Activated CD4-positive, CD25-positive, alpha-beta regulatory T cell treated with anti-CD3 and anti-CD28 coated beads, Interleukin-2, amount 50 U/mL, for 72 hours (primary cell): ENCODE data around the gene STMND1.
"Not testable (repeated sequence)": the region's sequence is repeated elsewhere in the genome, so short reads cannot be mapped to it uniquely, and the experiment has no call there.

ENCODE experiments used
- DNase-seq: peaks from one replicate; pipeline ENCODE4 v3.0.0; 2021

Gene STMND1

GRCh38 chr6:17101422-17102257 is at the start of gene STMND1:
Gene STMND1 (plus strand): TSS chr6:17102050. CDS start chr6:17102258, 208 bp downstream.
- DNase-seq, result no peak

GRCh38 chr6:17054647-17055046 is 47.2 kb upstream of the STMND1 start:
- DNase-seq, result no peak

DNA sequence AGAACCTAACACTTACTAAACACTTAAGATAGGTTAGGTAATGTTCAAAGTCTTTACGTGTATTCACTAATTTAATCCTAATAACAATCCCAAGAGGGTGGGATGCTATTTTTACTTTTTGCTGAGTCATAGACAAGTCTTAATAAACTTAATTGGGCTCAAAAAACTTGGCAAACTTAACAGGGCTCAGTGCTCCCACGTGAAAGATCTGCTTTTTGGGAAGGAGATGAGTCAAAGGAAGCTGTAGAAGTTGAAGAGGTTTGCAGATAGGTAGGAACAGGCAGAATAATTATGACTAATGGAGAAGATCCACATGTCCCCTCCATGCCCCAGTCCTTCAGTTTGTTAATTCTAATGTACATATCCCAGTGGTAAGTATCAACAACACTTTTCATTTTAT is 44.5 kb upstream of the STMND1 start:
- DNase-seq, result no peak

DNA sequence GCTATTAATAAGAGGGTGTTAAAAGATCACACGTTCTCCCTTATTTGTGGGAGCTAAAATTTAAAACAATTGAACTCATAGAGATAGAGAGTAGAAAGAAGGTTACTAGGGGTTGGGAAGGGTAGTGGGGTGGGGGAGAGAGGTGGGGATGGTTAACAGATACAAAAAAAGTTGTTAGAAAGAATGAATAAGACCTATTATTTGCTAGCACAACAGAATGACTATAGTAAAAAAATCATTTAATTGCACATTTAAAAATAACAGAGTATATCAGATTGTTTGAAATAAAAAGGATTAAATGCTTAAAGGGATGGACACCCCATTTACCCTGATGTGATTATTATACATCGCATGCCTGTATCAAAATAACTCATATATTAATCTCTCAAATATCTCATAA is 43.3 kb upstream of the STMND1 start:
- DNase-seq, result no peak

DNA sequence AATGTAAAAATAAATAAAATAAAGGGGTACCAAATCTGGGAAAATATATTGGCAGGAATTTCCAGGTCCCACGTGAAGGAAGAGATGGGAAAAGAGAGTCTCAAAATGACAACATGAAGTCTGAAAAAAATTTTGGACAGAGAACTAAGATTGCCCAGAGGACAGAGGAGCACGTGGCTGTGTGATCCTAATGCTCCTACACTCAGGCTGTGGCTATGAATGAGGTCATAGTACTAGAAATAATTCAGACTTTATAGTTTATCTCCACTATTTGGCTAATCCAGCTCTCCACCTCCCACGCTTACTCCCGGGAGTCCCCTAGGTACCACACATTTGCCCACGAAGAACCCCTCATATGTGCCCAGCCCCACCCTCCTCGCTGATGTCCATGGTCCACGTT is 42.8 kb upstream of the STMND1 start:
- no peak for DNase-seq

GRCh38 chr6:17059850-17060249 is 42.0 kb upstream of the STMND1 start:
- no peak for DNase-seq

DNA sequence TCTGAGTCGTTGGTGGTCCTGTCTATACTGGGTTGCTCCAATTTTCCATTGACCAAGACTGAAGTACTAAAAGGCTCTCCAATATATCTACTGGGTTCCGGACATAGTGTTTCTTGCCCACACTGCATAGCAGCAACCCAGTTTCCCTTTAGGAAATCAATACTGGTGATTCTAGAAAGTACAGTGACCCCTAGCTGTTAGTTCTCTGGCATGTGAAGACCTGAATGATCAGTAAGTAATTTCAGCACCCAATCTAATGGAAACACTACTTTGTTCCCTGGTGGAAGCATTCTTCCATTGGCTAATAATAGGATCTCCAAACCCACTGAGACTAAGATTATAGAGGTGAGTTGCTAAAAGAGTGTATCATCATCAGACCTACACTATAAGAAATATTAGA is 40.8 kb upstream of the STMND1 start:
- DNase-seq, result no peak

DNA sequence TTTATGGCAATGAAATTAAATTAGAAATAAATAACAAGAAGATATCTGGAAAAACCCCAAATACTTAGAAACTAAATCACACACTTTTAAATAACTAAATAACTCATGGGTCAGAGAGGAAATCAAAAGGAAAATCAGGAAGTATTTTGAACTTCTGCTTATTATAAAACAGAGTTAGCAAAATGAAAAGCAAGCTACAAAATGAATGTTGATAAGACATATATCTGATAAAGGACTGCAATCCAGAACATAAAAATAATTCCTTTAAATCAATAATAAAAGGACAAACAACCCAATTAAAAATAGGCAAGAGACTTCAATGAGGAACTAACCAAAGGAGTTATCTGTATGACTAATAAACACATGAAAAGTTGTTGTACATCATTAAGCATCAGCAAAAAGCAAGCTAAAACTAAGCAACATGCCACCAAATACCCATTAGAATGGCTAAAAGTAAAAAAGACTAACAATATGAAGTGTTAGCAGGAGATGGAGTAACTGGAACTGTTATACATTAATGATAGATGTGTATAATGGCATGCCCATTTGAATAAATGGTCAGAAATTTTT is 38.9 kb upstream of the STMND1 start:
- DNase-seq, result no peak

DNA sequence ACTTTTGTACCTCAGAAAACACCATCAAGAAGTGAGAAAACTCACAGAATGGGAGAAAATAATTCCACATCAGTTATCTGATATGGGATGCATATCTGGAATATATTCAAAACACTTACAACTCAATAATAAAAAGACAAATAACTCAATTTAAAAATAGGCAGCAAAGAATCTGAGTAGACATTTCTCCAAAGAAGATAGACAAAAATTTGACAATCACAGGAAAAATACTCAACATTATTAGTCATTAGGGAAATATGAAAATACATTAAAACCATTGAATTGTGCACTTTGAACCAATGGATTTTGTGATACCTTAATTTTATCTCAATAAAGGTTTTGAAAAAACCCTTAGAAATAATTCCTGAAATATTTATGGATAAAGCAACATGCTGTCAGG is 36.9 kb upstream of the STMND1 start:
- DNase-seq, result no peak

DNA sequence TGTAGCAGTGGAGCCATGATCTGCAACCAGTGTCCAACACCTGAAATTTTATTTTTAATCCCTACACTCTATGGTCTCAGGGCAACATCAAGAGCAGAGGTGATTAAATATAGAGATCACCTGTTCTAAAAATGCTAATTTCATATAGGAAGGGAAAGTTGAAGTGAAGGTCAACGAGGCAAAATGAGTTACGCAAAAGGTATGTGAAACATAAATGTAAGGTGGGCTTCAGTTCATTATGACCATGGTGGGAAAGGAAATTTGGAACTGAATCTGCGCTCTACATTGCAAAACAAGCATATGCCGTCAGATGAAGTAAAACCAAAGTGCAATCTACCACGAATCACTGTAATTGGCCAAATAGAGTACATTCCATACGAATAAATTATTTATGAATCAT is 35.2 kb upstream of the STMND1 start:
- no peak for DNase-seq

DNA sequence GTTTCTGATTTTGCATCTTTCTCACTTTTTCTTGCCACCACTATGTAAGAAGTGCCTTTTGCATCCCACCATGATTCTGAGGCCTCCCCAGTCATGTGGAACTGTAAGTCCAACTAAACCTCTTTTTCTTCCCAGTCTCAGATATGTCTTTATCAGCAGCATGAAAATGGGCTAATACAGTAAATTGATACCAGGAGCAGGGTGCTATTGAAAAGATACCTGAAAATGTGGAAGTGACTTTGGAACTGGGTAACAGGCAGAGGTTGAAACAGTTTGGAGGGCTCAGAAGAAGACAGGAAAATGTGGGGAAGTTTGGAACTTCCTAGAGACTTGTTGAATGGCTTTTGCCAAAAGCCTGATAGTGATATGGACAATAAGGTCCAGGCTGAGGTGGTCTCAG is 32.9 kb upstream of the STMND1 start:
- not testable (repeated sequence) for DNase-seq

DNA sequence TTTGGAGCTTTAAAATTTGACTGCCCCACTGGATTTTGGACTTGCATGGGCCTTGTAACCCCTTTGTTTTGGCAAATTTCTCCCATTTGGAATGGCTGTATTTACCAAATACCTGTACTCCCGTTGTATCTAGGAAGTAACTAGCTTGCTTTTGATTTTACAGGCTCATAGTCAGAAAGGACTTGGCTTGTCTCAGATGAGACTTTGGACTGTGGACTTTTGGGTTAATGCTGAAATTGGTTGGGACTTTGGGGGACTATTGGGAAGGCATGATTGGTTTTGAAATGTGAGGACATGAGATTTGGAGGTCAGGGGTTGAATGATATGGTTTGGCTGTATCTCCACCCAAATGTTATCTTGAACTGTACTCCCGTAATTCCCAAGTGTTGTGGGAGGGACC is 31.4 kb upstream of the STMND1 start:
- DNase-seq, result not testable (repeated sequence)

DNA sequence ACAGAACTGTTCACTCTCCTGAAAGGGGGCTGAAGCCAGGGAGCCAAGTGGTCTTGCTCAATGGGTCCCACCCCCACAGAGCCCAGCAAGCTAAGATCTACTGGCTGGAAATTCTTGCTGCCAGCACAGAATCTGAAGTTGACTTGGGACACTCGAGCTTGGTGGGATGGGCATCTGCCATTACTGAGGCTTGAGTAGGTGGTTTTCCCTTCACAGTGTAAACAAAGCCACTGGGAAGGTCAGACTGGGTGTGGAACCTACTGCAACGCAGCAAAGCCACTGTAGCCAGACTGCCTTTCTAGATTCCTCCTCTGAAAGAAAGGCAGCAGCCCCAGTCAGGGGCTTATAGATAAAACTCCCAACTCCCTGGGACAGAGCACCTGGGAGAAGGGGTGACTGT is 28.3 kb upstream of the STMND1 start:
- DNase-seq, result not testable (repeated sequence)

DNA sequence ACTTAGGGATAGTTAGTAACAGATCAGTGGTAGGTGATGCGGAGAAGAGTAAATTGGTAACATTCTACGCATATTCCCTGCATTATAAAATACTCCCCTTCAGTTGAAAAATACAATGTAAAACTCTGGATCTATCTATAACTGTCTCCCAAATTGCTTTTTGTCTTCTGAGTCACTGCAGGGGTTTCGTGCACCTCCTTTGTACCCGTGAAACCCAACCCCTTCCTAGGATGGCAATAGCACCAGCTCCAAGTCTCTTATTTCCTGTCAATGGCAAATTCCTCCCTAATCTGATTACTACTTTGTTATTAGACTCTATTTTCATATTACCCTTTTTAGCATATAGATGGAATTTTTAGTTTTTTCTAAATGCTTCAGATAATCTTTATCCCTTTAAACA is 20.6 kb upstream of the STMND1 start:
- no peak for DNase-seq

DNA sequence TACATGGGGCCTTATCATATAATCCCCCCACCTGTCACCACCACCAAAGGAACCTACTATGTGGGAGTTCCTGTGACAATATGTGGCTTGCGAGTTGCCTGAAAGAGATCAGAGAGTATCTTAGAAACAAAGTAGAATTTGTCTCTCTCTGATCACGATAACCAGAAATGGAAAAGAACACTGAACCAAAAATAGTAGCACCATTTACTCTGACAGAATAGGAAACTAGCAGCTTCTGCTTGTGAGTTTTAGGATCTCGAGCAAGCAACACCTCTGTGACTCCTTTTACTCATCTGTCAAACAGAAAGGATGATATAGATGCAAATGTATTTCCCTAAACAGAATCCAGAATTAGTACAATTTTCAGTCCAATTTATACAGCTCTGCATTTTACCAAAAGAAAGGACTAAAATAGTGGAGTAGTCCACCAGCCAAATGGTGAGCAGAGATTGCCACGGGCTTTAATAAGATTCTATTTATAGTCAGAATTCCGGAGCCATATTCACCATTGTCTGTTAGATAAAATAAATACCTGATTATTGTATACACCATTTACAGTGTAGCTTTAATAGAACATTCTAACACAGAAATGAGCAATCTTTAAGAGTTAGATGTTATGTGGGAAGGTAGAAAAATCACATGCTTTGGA is 19.9 kb upstream of the STMND1 start:
- no peak for DNase-seq

DNA sequence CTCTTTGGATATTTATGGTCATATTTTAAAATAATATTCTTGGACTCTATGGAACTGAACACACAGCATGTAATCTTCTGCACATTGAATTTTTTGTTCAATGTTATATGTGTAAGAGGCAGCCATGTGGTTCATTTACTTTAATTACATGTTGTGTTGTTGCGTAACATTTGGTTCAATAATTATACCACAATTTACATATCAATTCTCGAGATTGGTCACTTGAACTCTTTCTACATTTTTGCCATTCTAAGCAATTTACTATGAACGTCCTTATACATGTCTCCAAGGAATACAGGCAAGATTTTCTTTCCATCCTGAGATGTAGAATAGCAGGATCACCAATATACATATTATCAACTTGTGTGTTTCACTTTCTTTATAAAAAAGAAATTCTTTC is 18.5 kb upstream of the STMND1 start:
- DNase-seq, result no peak

GRCh38 chr6:17086469-17086868 is 15.4 kb upstream of the STMND1 start:
- no peak for DNase-seq

- no peak for DNase-seq
These were observed 13.7 kb upstream of the STMND1 start for GRCh38 chr6:17088091-17088611.

DNA sequence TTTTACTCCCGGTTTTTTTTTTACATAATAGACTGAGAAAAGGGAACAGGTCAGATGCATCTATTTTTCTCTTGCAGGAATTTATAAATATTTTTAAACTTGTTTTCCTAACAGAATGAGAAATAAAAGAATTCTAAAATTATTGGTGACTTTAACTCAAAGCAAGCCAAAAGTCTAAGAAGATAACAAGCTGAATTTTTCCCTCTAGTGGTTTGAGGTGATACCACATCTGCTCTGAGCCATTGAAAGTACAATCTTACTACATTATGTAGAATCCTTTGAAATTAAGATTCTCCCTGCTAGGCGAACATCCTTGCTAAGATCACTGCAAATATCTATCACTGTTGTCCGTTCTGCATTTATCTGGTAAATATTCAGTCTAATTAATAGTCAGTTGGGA is 10.7 kb upstream of the STMND1 start:
- DNase-seq, result no peak

GRCh38 chr6:17093686-17094085 is 8.2 kb upstream of the STMND1 start:
- no peak for DNase-seq

GRCh38 chr6:17096096-17096495 is 5.8 kb upstream of the STMND1 start:
- DNase-seq, result no peak

DNA sequence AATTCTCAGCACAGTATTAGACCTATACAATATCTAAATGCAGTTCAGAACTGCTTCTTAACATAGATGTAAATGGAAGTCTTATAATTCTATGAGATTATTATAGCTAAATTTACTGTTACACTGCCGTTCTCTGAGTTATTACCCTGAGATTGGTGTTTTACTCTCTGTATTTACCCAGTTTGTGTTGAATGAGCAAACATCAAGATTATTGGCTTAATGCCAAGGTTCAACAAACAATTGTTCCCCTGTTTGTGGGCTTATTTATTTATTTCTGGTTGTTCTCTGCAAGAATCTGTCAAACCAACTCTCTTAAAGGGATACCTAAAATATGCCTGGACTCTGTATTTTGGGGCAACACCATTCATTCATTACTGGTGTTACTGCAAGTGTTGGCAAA is 5.2 kb upstream of the STMND1 start:
- DNase-seq, result no peak

- no peak for DNase-seq
These were observed 3.9 kb upstream of the STMND1 start for GRCh38 chr6:17097982-17098381.

DNA sequence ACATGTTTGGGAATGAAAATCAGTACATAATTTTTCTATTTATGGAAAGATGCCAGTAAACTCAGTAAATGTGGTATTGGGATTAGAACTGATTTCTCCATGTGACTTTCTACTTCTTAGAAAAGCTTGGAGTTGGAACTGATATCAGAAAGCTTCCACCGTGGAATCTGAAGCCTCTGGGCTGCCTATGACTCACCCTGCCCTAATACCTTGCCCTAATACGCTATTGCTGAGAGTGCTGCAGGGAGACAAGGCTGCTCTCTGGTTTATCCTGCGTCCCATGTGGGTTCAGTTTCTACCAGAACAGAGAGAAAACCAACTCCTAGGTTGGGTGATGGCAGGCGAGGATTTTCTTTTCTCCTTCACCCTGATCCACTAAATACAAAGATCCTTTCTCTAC is 3.3 kb upstream of the STMND1 start:
- DNase-seq, result no peak
